GM12878 (cell line): ENCODE measurements around the gene FCN2. TPM values are rescaled to one million over a fixed set of nuclear protein-coding genes. Genes with fewer than 3 reads are reported as not detected.

ENCODE experiments used
- IKZF1 ChIP-seq: fragments of 450-650 bp; conservative IDR thresholded peaks from 2 replicates; pipeline ENCODE4 v1.6.1; 2017; ENCODE audit warnings: antibody characterized with exemption, mild to moderate bottlenecking
- IRF4 ChIP-seq: IDR thresholded peaks from 2 replicates; pipeline ENCODE4 v1.6.1; 2011; ENCODE audit warnings: low read depth, low read length
- KDM1A ChIP-seq: fragments of 200-600 bp; sonication (generic); IDR thresholded peaks from 2 replicates; pipeline ENCODE4 v1.6.1; 2016; ENCODE audit warnings: borderline replicate concordance
- KLF5 ChIP-seq: fragments of 450-650 bp; IDR thresholded peaks from 2 replicates; pipeline ENCODE4 v1.6.1; 2014; ENCODE audit warnings: mild to moderate bottlenecking; ENCODE audit not compliant: partially characterized antibody
- SREBF1 ChIP-seq: IDR thresholded peaks from 2 replicates; pipeline ENCODE4 v1.6.1; 2012; ENCODE audit warnings: mild to moderate bottlenecking, low read length
- SREBF2 ChIP-seq: IDR thresholded peaks from 2 replicates; pipeline ENCODE4 v1.6.1; 2012; ENCODE audit warnings: mild to moderate bottlenecking, low read length
- TBL1XR1 ChIP-seq: IDR thresholded peaks from 2 replicates; pipeline ENCODE4 v1.6.1; 2012; ENCODE audit warnings: low read depth, low read length, improper control_type of control experiment
- ZZZ3 ChIP-seq: IDR thresholded peaks from 2 replicates; pipeline ENCODE4 v1.6.1; 2011; ENCODE audit warnings: low read depth; ENCODE audit not compliant: control insufficient read depth, insufficient read length
- polyA plus RNA-seq, 11 experiments: library from polyadenylated mRNA; depleted of rRNA in 4 of 11; unstranded in 6 of 11; stranded (reverse) in 5 of 11; fragments of >200 nt; fragmentation: Nextera tagmentation in 4 of 11; fragmentation: Illumina TruSeq in 1 of 11; extraction: Ambion mirVana in 4 of 11; extraction: Trizol in 1 of 11; gene quantifications; 1 replicate in 1 of 11; 2 replicates in 10 of 11; pipeline versions ENCODE4 v1.2.1 to v1.2.3, GENCODE V29; 2011 to 2016; ENCODE audit warnings: inconsistent platforms in 2 of 11, missing spikeins in 2 of 11, low read depth in 1 of 11
- total RNA-seq, 4 experiments: library from RNA; depleted of rRNA in 3 of 4; stranded (reverse); fragments of >200 nt in 3 of 4; fragmentation: Illumina TruSeq in 1 of 4; extraction: Trizol in 1 of 4; gene quantifications; 2 replicates each; pipeline versions ENCODE4 v1.2.1 to v1.2.3, GENCODE V29; 2013 to 2021
- TF ChIP-seq, protein P1 (sequence below): IDR thresholded peaks from 2 replicates; pipeline ENCODE4 v1.6.1; 2011; ENCODE audit warnings: mild to moderate bottlenecking, low read depth, low read length, moderate library complexity; ENCODE audit not compliant: insufficient replicate concordance
- TF ChIP-seq, protein P2 (sequence below): fragments of 450-650 bp; formaldehyde crosslinking; IDR thresholded peaks from 2 replicates; pipeline ENCODE4 v1.4.0; 2022; ENCODE audit warnings: mild to moderate bottlenecking, moderate library complexity
- TF ChIP-seq, protein P3 (sequence below): fragments of 450-650 bp; conservative IDR thresholded peaks from 2 replicates; pipeline ENCODE4 v1.6.1; 2017; ENCODE audit warnings: mild to moderate bottlenecking, moderate library complexity
- TF ChIP-seq, protein P4 (sequence below): fragments of 450-650 bp; IDR thresholded peaks from 2 replicates; pipeline ENCODE4 v1.6.1; 2016; ENCODE audit warnings: mild to moderate bottlenecking

FCN2 gene
- total and polyA plus RNA-seq, 10 of the 15 experiments (the other 5 are each of a cell fraction or from before 2014, with no cell fraction given), result not detected

DNA sequence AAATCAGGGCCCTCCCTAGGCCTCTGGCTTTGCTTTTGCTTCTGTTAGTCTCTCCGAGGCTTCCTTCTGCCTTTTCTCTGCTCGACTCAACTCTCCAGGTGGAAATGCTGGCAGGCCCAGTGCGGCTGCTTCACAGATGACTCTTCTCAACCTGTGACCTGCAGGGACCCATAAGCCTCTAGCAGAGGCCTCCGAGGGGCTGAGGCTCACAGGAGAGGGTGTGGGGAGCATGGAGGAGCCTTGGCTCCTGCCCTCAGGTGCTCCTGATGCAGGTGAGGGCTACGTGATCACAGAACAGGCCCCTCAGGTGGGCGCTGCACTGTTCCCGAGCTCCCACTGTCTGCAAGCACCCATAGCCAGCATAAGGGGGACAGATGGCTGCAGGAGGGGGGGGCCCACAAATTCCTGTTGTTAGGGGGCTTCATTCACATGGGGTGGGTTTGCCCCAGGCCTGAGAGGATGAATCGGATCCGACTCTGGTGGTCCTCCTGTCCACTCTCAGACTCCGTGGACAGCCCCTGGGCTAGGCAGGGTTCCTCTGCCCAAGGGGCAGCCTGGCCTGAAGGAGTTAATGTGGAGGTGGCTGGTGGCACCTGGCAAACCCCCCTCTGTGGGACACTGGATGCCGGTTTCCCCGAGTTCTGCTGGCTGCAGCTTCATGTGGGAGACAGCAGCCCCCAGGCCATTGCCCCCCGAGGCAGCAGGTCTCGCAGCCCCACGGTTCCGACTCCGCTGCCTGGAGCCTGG is 10.9 kb upstream of the FCN2 start (continued):
- TF ChIP-seq, protein P1, sequence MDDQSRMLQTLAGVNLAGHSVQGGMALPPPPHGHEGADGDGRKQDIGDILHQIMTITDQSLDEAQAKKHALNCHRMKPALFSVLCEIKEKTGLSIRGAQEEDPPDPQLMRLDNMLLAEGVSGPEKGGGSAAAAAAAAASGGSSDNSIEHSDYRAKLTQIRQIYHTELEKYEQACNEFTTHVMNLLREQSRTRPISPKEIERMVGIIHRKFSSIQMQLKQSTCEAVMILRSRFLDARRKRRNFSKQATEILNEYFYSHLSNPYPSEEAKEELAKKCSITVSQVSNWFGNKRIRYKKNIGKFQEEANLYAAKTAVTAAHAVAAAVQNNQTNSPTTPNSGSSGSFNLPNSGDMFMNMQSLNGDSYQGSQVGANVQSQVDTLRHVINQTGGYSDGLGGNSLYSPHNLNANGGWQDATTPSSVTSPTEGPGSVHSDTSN, result no peak
- TF ChIP-seq IKZF1, result no peak
- no peak for TF ChIP-seq ZZZ3
- TF ChIP-seq, protein P2, sequence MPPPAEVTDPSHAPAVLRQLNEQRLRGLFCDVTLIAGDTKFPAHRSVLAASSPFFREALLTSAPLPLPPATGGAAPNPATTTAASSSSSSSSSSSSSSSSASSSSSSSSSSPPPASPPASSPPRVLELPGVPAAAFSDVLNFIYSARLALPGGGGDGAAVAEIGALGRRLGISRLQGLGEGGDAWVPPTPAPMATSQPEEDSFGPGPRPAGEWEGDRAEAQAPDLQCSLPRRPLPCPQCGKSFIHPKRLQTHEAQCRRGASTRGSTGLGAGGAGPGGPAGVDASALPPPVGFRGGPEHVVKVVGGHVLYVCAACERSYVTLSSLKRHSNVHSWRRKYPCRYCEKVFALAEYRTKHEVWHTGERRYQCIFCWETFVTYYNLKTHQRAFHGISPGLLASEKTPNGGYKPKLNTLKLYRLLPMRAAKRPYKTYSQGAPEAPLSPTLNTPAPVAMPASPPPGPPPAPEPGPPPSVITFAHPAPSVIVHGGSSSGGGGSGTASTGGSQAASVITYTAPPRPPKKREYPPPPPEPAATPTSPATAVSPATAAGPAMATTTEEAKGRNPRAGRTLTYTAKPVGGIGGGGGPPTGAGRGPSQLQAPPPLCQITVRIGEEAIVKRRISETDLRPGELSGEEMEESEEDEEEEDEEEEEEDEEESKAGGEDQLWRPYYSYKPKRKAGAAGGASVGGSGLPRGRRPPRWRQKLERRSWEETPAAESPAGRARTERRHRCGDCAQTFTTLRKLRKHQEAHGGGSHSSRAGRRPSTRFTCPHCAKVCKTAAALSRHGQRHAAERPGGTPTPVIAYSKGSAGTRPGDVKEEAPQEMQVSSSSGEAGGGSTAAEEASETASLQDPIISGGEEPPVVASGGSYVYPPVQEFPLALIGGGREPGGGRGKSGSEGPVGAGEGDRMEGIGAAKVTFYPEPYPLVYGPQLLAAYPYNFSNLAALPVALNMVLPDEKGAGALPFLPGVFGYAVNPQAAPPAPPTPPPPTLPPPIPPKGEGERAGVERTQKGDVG (CRISPR knock-in tag), result no peak
- TF ChIP-seq, protein P3, sequence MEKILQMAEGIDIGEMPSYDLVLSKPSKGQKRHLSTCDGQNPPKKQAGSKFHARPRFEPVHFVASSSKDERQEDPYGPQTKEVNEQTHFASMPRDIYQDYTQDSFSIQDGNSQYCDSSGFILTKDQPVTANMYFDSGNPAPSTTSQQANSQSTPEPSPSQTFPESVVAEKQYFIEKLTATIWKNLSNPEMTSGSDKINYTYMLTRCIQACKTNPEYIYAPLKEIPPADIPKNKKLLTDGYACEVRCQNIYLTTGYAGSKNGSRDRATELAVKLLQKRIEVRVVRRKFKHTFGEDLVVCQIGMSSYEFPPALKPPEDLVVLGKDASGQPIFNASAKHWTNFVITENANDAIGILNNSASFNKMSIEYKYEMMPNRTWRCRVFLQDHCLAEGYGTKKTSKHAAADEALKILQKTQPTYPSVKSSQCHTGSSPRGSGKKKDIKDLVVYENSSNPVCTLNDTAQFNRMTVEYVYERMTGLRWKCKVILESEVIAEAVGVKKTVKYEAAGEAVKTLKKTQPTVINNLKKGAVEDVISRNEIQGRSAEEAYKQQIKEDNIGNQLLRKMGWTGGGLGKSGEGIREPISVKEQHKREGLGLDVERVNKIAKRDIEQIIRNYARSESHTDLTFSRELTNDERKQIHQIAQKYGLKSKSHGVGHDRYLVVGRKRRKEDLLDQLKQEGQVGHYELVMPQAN, result no peak
- no peak for TF ChIP-seq SREBF2
- no peak for TF ChIP-seq TBL1XR1
- no peak for TF ChIP-seq SREBF1
- no peak for TF ChIP-seq KLF5
- TF ChIP-seq, protein P4, sequence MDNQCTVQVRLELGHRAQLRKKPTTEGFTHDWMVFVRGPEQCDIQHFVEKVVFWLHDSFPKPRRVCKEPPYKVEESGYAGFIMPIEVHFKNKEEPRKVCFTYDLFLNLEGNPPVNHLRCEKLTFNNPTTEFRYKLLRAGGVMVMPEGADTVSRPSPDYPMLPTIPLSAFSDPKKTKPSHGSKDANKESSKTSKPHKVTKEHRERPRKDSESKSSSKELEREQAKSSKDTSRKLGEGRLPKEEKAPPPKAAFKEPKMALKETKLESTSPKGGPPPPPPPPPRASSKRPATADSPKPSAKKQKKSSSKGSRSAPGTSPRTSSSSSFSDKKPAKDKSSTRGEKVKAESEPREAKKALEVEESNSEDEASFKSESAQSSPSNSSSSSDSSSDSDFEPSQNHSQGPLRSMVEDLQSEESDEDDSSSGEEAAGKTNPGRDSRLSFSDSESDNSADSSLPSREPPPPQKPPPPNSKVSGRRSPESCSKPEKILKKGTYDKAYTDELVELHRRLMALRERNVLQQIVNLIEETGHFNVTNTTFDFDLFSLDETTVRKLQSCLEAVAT, result no peak
- TF ChIP-seq KDM1A, result no peak
- no peak for TF ChIP-seq IRF4
